Measurements from ENCODE around the gene STX1A.
"Not testable (repeated sequence)": the region's sequence is repeated elsewhere in the genome, so short reads cannot be mapped to it uniquely, and the experiment has no call there.

GRCh38 chr7:73722182-73722581 is 2.7 kb upstream of the STX1A start:
- not testable (repeated sequence) for TF ChIP-seq RARB, GLIS3 (CRISPR knock-in tag; IDR thresholded peaks at IDR 0.05)

Measured in SK-N-SH treated with all-trans-retinoic acid at 6 μM for 48 hours (cell line).